ENCODE results near the gene CEP126. TPM values are rescaled to one million over a fixed set of nuclear protein-coding genes. Genes with fewer than 3 reads are reported as not detected.
"Not testable (repeated sequence)": the region's sequence is repeated elsewhere in the genome, so short reads cannot be mapped to it uniquely, and the experiment has no call there.

Gene CEP126
- total RNA-seq, 1 donor from 2014 or later = 2.1 TPM

- Mint-ChIP-seq H3K4me3 (ENCODE audit: unreplicated experiment) (no peak overlapping the region), H3K9me3 (ENCODE audit: unreplicated experiment) (no peaks in the 10 kb centered on the region), H3K36me3 (ENCODE audit: low read depth, unreplicated experiment) (no peaks in the 10 kb centered on the region), H3K4me1 (ENCODE audit: low read depth, unreplicated experiment) (no peaks in the 10 kb centered on the region), H3K27me3 (ENCODE audit: low read depth, unreplicated experiment) (no peaks in the 10 kb centered on the region), H3K27ac (ENCODE audit: unreplicated experiment) (no peak overlapping the region)
- Histone ChIP-seq H3K9ac (ENCODE audit: low read length) (no peak overlapping the region), H3K27me3 (ENCODE audit: insufficient read depth, low read length) (no peaks in the 10 kb centered on the region), H3K4me2 (ENCODE audit: low read length) (no peak overlapping the region), H3K36me3 (ENCODE audit: insufficient read depth, low read length) (no peaks in the 10 kb centered on the region), H3K4me1 (ENCODE audit: insufficient read depth, low read length) (no peaks in the 10 kb centered on the region), H3K27ac (ENCODE audit: low read depth, low read length) (no peak overlapping the region), H3K79me2 (ENCODE audit: insufficient read depth, low read length) (no peaks in the 10 kb centered on the region), H3K4me3 (ENCODE audit: insufficient read depth, low read depth, low read length) (no peak overlapping the region), H4K20me1 (ENCODE audit: insufficient read depth, low read length) (no peaks in the 10 kb centered on the region), H3K9me3 (ENCODE audit: insufficient read depth, low read depth, low read length) (no peaks in the 10 kb centered on the region), H2AFZ (ENCODE audit: low read depth, low read length) (no peak overlapping the region)
- FAIRE-seq (no peak), DNase-seq (ENCODE audit: low read depth) (no peak)
- no peak for TF ChIP-seq CTCF (IDR thresholded peaks at IDR 0.05; ENCODE audit: insufficient read depth, low read depth, low read length)
- TF ChIP-seq EZH2 (IDR thresholded peaks at IDR 0.05; ENCODE audit: insufficient read depth, low read length) = no peak
These were observed 72.6 kb downstream of the CEP126 start for GRCh38 chr11:101987370-101987769.

GRCh38 chr11:101993172-101993571, 78.4 kb downstream of the CEP126 start:
- H4K20me1 ChIP-seq (ENCODE audit: insufficient read depth, low read length) = no peaks in the 10 kb centered on the region
- Mint-ChIP-seq H3K4me1 (ENCODE audit: low read depth, unreplicated experiment) (no peaks in the 10 kb centered on the region), H3K36me3 (ENCODE audit: low read depth, unreplicated experiment) (no peaks in the 10 kb centered on the region), H3K27ac (ENCODE audit: unreplicated experiment) (no peak overlapping the region), H3K27me3 (ENCODE audit: low read depth, unreplicated experiment) (no peaks in the 10 kb centered on the region), H3K4me3 (ENCODE audit: unreplicated experiment) (no peak overlapping the region), H3K9me3 (ENCODE audit: unreplicated experiment) (peaks cover 2% of the 10 kb centered on the region)
- no peak overlapping the region for H3K27ac ChIP-seq (ENCODE audit: low read depth, low read length)
- H3K4me1 ChIP-seq (ENCODE audit: insufficient read depth, low read length) = no peaks in the 10 kb centered on the region
- no peaks in the 10 kb centered on the region for H3K27me3 ChIP-seq (ENCODE audit: insufficient read depth, low read length)
- no peak for FAIRE-seq
- H3K36me3 ChIP-seq (ENCODE audit: insufficient read depth, low read length) = no peaks in the 10 kb centered on the region
- H3K9me3 ChIP-seq (ENCODE audit: insufficient read depth, low read depth, low read length) = peaks cover 4% of the 10 kb centered on the region
- DNase-seq (ENCODE audit: low read depth) = no peak
- no peak overlapping the region for H3K4me3 ChIP-seq (ENCODE audit: insufficient read depth, low read depth, low read length)
- H3K4me2 ChIP-seq (ENCODE audit: low read length) = no peak overlapping the region
- no peak overlapping the region for H3K9ac ChIP-seq (ENCODE audit: low read length)
- H3K79me2 ChIP-seq (ENCODE audit: insufficient read depth, low read length) = no peaks in the 10 kb centered on the region
- H2AFZ ChIP-seq (ENCODE audit: low read depth, low read length) = no peak overlapping the region
- TF ChIP-seq EZH2 (IDR thresholded peaks at IDR 0.05; ENCODE audit: insufficient read depth, low read length) (no peak), CTCF (IDR thresholded peaks at IDR 0.05; ENCODE audit: insufficient read depth, low read depth, low read length) (no peak)

- not testable (repeated sequence) for FAIRE-seq; H3K4me1 ChIP-seq (ENCODE audit: insufficient read depth, low read length); H3K27ac ChIP-seq (ENCODE audit: low read depth, low read length); H3K79me2 ChIP-seq (ENCODE audit: insufficient read depth, low read length); H3K36me3 ChIP-seq (ENCODE audit: insufficient read depth, low read length); H3K36me3 Mint-ChIP-seq (ENCODE audit: low read depth, unreplicated experiment); H3K9me3 Mint-ChIP-seq (ENCODE audit: unreplicated experiment); H3K4me2 ChIP-seq (ENCODE audit: low read length); H3K9me3 ChIP-seq (ENCODE audit: insufficient read depth, low read depth, low read length); H3K4me3 ChIP-seq (ENCODE audit: insufficient read depth, low read depth, low read length); H3K4me3 Mint-ChIP-seq (ENCODE audit: unreplicated experiment); H3K27me3 Mint-ChIP-seq (ENCODE audit: low read depth, unreplicated experiment); H3K4me1 Mint-ChIP-seq (ENCODE audit: low read depth, unreplicated experiment); H3K9ac ChIP-seq (ENCODE audit: low read length); H2AFZ ChIP-seq (ENCODE audit: low read depth, low read length); H3K27me3 ChIP-seq (ENCODE audit: insufficient read depth, low read length); H4K20me1 ChIP-seq (ENCODE audit: insufficient read depth, low read length); DNase-seq (ENCODE audit: low read depth); H3K27ac Mint-ChIP-seq (ENCODE audit: unreplicated experiment)
These were observed 79.3 kb downstream of the CEP126 start for GRCh38 chr11:101994052-101994469.

Measured in astrocyte (in vitro differentiated cells and primary cell).